ENCODE results near the gene TSTD2. TPM values are rescaled to one million over a fixed set of nuclear protein-coding genes. Genes with fewer than 3 reads are reported as not detected.

TSTD2 gene
- 46.8 TPM for polyA plus RNA-seq (ENCODE audit: insufficient read length)
- long read RNA-seq, donor 1, full-length matches to known transcripts = 20 of 20 reads
- long read RNA-seq, donor 1, partial matches to known transcripts = 0 of 20 reads
- long read RNA-seq, donor 1, other reads (novel, unspliced or antisense) = 0 of 20 reads
- long read RNA-seq, donor 2, full-length matches to known transcripts = 29 of 29 reads
- long read RNA-seq, donor 2, partial matches to known transcripts = 0 of 29 reads
- long read RNA-seq, donor 2, other reads (novel, unspliced or antisense) = 0 of 29 reads
- long read RNA-seq, donor 3, full-length matches to known transcripts = 19 of 19 reads
- long read RNA-seq, donor 3, partial matches to known transcripts = 0 of 19 reads
- long read RNA-seq, donor 3, other reads (novel, unspliced or antisense) = 0 of 19 reads
- long read RNA-seq, donor 4, transcript TSTD2-205 (1 exons, 3,076 nt) = major isoform, 7 of 7 reads
- long read RNA-seq, donor 4, partial matches to known transcripts = 0 of 7 reads
- long read RNA-seq, donor 4, other reads (novel, unspliced or antisense) = 0 of 7 reads
- long read RNA-seq, donor 5, full-length matches to known transcripts = 36 of 36 reads
- long read RNA-seq, donor 5, partial matches to known transcripts = 0 of 36 reads
- long read RNA-seq, donor 5, other reads (novel, unspliced or antisense) = 0 of 36 reads
- long read RNA-seq, donor 6, full-length matches to known transcripts = 9 of 9 reads
- long read RNA-seq, donor 6, partial matches to known transcripts = 0 of 9 reads
- long read RNA-seq, donor 6, other reads (novel, unspliced or antisense) = 0 of 9 reads
- long read RNA-seq, donor 7, full-length matches to known transcripts = 31 of 42 reads
- long read RNA-seq, donor 7, partial matches to known transcripts = 11 of 42 reads
- long read RNA-seq, donor 7, other reads (novel, unspliced or antisense) = 0 of 42 reads
- long read RNA-seq, donor 8, transcript TSTD2-205 (1 exons, 3,076 nt) = major isoform, 12 of 18 reads
- long read RNA-seq, donor 8, partial matches to known transcripts = 6 of 18 reads
- long read RNA-seq, donor 8, other reads (novel, unspliced or antisense) = 0 of 18 reads

- peak; percentile 98 for DNase-seq
Observed at GRCh38 chr9:97632985-97633858, at the start of gene TSTD2, which contains the start of gene NCBP1. TSTD2 (minus strand) TSS chr9:97633368; CDS start chr9:97627562, 5,806 bp downstream. NCBP1 (plus strand) TSS chr9:97633821; CDS start chr9:97633882, 61 bp downstream.

- DNase-seq = no peak
Observed at GRCh38 chr9:97682242-97682641, 49.1 kb upstream of the TSTD2 start.

- DNase-seq = no peak
Observed at GRCh38 chr9:97675655-97676054, 42.5 kb upstream of the TSTD2 start.

- no peak for DNase-seq
Observed at GRCh38 chr9:97673922-97674321, 40.8 kb upstream of the TSTD2 start.

GRCh38 chr9:97672403-97672802 lies 39.2 kb upstream of the TSTD2 start:
- no peak for DNase-seq

GRCh38 chr9:97670586-97670985 lies 37.4 kb upstream of the TSTD2 start:
- DNase-seq = no peak

GRCh38 chr9:97668485-97668884 lies 35.3 kb upstream of the TSTD2 start:
- no peak for DNase-seq

- no peak for DNase-seq
Observed at GRCh38 chr9:97666907-97667686, 33.9 kb upstream of the TSTD2 start.

- DNase-seq = no peak
Observed at GRCh38 chr9:97665742-97666141, 32.6 kb upstream of the TSTD2 start.

- DNase-seq = no peak
Observed at GRCh38 chr9:97660847-97661246, 27.7 kb upstream of the TSTD2 start.

GRCh38 chr9:97660340-97660739 lies 27.2 kb upstream of the TSTD2 start:
- no peak for DNase-seq

- no peak for DNase-seq
Observed at GRCh38 chr9:97659771-97660170, 26.6 kb upstream of the TSTD2 start.

GRCh38 chr9:97658707-97659106 lies 25.5 kb upstream of the TSTD2 start:
- no peak for DNase-seq

- DNase-seq = no peak
Observed at GRCh38 chr9:97651646-97652045, 18.5 kb upstream of the TSTD2 start.

- no peak for DNase-seq
Observed at GRCh38 chr9:97647996-97648395, 14.8 kb upstream of the TSTD2 start.

GRCh38 chr9:97645720-97646119 lies 12.6 kb upstream of the TSTD2 start:
- DNase-seq = no peak

- no peak for DNase-seq
Observed at GRCh38 chr9:97640325-97640724, 7.2 kb upstream of the TSTD2 start.

- no peak for DNase-seq
Observed at GRCh38 chr9:97638666-97639065, 5.5 kb upstream of the TSTD2 start.

- DNase-seq = no peak
Observed at GRCh38 chr9:97636903-97637302, 3.7 kb upstream of the TSTD2 start.

- DNase-seq = no peak
Observed at GRCh38 chr9:97635026-97635425, 1.9 kb upstream of the TSTD2 start.

All from left kidney (tissue), 8 donors.